T-helper 2 cell (primary cell): ENCODE data around the gene CCDC13.
"Not testable (repeated sequence)": the region's sequence is repeated elsewhere in the genome, so short reads cannot be mapped to it uniquely, and the experiment has no call there.

Experiments used
- DNase-seq, 5 experiments: peaks; one replicate each; pipeline versions ENCODE4 v3.0.0 to v3.0.0-alpha.2; 2012 to 2022
- total RNA-seq, 2 donors: gene quantifications; one replicate each; lab custom pipeline; 2026; lab: John Stamatoyannopoulos, UW

CCDC13 gene
- total RNA-seq = 0 to 0.13 reads per million in 2 donors

- peak; percentile 46 to 91 (median 78) for DNase-seq
These were observed at the start of gene CCDC13 for GRCh38 chr3:42772670-42773408. Gene CCDC13 (minus strand): TSS chr3:42773253. CDS start chr3:42758345, 14,908 bp downstream.

- DNase-seq = no peak
These were observed 49.8 kb upstream of the CCDC13 start for GRCh38 chr3:42822828-42823227.

GRCh38 chr3:42820746-42821051 is 47.6 kb upstream of the CCDC13 start:
- DNase-seq = no peak

- DNase-seq = no peak
These were observed 46.4 kb upstream of the CCDC13 start for GRCh38 chr3:42819351-42819965.

GRCh38 chr3:42815826-42816225 is 42.8 kb upstream of the CCDC13 start:
- DNase-seq = no peak

- no peak for DNase-seq
These were observed 42.0 kb upstream of the CCDC13 start for GRCh38 chr3:42814914-42815507.

GRCh38 chr3:42814246-42814645 is 41.2 kb upstream of the CCDC13 start:
- DNase-seq = no peak

GRCh38 chr3:42811118-42811883 is 38.2 kb upstream of the CCDC13 start:
- not testable (repeated sequence) for DNase-seq

- DNase-seq = not testable (repeated sequence)
These were observed 37.7 kb upstream of the CCDC13 start for GRCh38 chr3:42810706-42811105.

- DNase-seq = no peak
These were observed 36.1 kb upstream of the CCDC13 start, which contains the start of gene ACKR2 for GRCh38 chr3:42809202-42809601. Gene ACKR2 (plus strand): TSS chr3:42809445. CDS start chr3:42864503, 55,058 bp downstream.

GRCh38 chr3:42807929-42808328 is 34.9 kb upstream of the CCDC13 start:
- DNase-seq = no peak

GRCh38 chr3:42805141-42805821 is 32.2 kb upstream of the CCDC13 start:
- no peak for DNase-seq

GRCh38 chr3:42804831-42805132 is 31.7 kb upstream of the CCDC13 start:
- DNase-seq = no peak

GRCh38 chr3:42804106-42804830 is 31.2 kb upstream of the CCDC13 start, which contains the start of gene HIGD1A:
Gene HIGD1A (minus strand): TSS chr3:42804490. CDS start chr3:42794253, 10,237 bp downstream.
- peak; percentile 83 to 97 (median 90) for DNase-seq

- DNase-seq = peak in 2 of 5 experiments; percentile 11 to 51
These were observed 30.5 kb upstream of the CCDC13 start for GRCh38 chr3:42803414-42804105.

- no peak for DNase-seq
These were observed 29.9 kb upstream of the CCDC13 start for GRCh38 chr3:42802876-42803413.

GRCh38 chr3:42801784-42802183 is 28.7 kb upstream of the CCDC13 start:
- DNase-seq = no peak

GRCh38 chr3:42801048-42801620 is 28.1 kb upstream of the CCDC13 start:
- DNase-seq = no peak

- no peak for DNase-seq
These were observed 27.2 kb upstream of the CCDC13 start for GRCh38 chr3:42800251-42800650.

- DNase-seq = no peak
These were observed 26.3 kb upstream of the CCDC13 start for GRCh38 chr3:42799376-42799775.
